Testis (tissue), 3 donors: ENCODE results near the gene ABHD2. TPM values are rescaled to one million over a fixed set of nuclear protein-coding genes. Genes with fewer than 3 reads are reported as not detected.
"Not testable (repeated sequence)": the region's sequence is repeated elsewhere in the genome, so short reads cannot be mapped to it uniquely, and the experiment has no call there.

ENCODE experiments used
- DNase-seq: peaks from one replicate; pipeline ENCODE4 v3.0.0-alpha.2; 2019
- H3K27ac ChIP-seq, 2 donors: fragments of 200-600 bp; sonication (generic); one replicate each; pipeline ENCODE4 v1.5.1; 2019
- H3K27me3 ChIP-seq: fragments of 200-600 bp; sonication (generic); one replicate; pipeline ENCODE4 v1.5.1; 2019
- H3K36me3 ChIP-seq: fragments of 200-600 bp; sonication (generic); one replicate; pipeline ENCODE4 v1.5.1; 2017; ENCODE audit warnings: low read depth; ENCODE audit errors: missing control alignments
- H3K4me1 ChIP-seq: fragments of 200-600 bp; sonication (generic); one replicate; pipeline ENCODE4 v1.5.1; 2019
- H3K4me3 ChIP-seq, 2 donors: fragments of 200-600 bp; sonication (generic); one replicate each; pipeline ENCODE4 v1.5.1; 2017 to 2019
- H3K9me3 ChIP-seq: fragments of 200-600 bp; sonication (generic); one replicate; pipeline ENCODE4 v1.5.1; 2017
- POLR2A ChIP-seq: fragments of 450-650 bp; IDR thresholded peaks from one replicate; pipeline ENCODE4 v1.6.1; 2017; ENCODE audit warnings: antibody characterized with exemption, mild to moderate bottlenecking, moderate library complexity
- WGBS, 2 donors: methylation state at CpG; one replicate each; pipeline ENCODE4 v1.1.5; 2018; 5-methylcytosine and 5-hydroxymethylcytosine counted together
- intact Hi-C: fragments of 100-400 bp; cut with DNase I; formaldehyde crosslinking; loops from one replicate; pipeline ENCODE4 v1.15.1; 2023; ENCODE audit warnings: low total_unique reads
- polyA plus RNA-seq: library from polyadenylated mRNA; stranded (reverse); fragments of 350-450 nt; fragmentation: Illumina TruSeq; extraction: RNeasy Lipid Tissue Mini Kit (QIAGEN cat#74804); gene quantifications from one replicate; pipeline ENCODE4 v1.2.3, GENCODE V29; 2014; ENCODE audit warnings: low read depth, low replicate concordance; ENCODE audit not compliant: insufficient read depth
- total RNA-seq, 2 donors: library from RNA; depleted of rRNA; stranded (reverse); fragments of >200 nt; gene quantifications; one replicate each; pipeline ENCODE4 v1.2.3, GENCODE V29; 2016
- TF ChIP-seq, protein P1 (sequence below), 3 experiments: fragments of 450-650 bp in 2 of 3; fragments of 200-600 bp in 1 of 3; sonication (generic) in 1 of 3; IDR thresholded peaks; one replicate each; pipeline ENCODE4 v1.5.1; 2016 to 2019; ENCODE audit warnings: antibody characterized with exemption in 3 of 3, mild to moderate bottlenecking in 2 of 3, moderate library complexity in 1 of 3

Gene ABHD2
- total and polyA plus RNA-seq, 3 donors from 2014 or later = 82.5 to 214 (median 109) TPM

DNA sequence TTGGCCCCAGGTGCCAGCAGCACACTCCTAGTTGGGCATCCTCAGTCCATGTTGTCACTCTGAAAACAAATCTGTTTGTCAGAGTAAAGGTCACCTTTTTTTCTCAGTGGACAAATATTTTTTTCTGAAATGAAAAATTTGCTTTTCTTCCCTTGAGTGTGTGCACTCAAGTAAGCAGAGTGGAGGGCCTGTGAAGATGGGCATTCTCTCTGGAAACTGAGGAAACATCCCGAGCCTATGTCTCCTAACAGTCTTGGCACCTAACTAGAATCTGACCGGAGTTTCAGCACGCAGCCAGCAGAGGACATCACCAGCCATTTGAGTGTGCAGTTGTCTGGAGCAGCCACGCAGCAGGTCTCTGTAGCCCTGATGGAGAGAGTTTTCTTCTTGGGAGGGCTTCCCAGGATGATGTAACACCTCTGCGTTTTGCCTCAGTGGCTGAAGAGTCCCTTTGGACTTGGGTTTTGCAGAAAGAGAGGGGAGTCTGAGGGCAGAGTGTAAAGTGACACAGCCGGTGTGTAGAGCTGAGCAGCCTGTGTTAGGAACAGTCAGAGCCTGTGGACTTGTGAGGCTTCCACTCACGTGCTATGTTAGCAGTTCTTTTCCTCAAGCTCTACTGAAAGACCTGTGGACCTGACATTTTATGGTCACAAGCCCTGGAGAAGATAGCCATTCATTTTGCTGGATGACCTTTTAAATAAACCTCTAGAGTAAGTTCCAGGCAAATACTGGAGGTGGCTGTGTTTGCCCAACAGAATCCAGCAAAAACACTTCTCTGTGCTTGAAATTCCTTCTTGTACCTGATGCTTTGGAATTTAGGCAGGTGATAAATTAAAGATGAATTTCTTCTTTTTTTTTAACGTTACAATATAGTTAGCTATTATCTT, 51.6 kb downstream of the ABHD2 start:
- no peaks in the 10 kb centered on the region for H3K27me3 ChIP-seq
- WGBS, 2 donors = 61 to 69% methylated on average over 8 of the region's 8 CpGs
- DNase-seq = peak; percentile 32
- peaks cover 26% of the 10 kb centered on the region for H3K4me1 ChIP-seq
- TF ChIP-seq POLR2A = no peak
- TF ChIP-seq, protein P1, sequence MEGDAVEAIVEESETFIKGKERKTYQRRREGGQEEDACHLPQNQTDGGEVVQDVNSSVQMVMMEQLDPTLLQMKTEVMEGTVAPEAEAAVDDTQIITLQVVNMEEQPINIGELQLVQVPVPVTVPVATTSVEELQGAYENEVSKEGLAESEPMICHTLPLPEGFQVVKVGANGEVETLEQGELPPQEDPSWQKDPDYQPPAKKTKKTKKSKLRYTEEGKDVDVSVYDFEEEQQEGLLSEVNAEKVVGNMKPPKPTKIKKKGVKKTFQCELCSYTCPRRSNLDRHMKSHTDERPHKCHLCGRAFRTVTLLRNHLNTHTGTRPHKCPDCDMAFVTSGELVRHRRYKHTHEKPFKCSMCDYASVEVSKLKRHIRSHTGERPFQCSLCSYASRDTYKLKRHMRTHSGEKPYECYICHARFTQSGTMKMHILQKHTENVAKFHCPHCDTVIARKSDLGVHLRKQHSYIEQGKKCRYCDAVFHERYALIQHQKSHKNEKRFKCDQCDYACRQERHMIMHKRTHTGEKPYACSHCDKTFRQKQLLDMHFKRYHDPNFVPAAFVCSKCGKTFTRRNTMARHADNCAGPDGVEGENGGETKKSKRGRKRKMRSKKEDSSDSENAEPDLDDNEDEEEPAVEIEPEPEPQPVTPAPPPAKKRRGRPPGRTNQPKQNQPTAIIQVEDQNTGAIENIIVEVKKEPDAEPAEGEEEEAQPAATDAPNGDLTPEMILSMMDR (IDR thresholded peaks at IDR 0.05) = no peak
- H3K36me3 ChIP-seq = no peaks in the 10 kb centered on the region
- H3K9me3 ChIP-seq = no peaks in the 10 kb centered on the region
- peak overlapping the region in 1 of 2 donors; percentile 25 for H3K27ac ChIP-seq
- no peak overlapping the region for H3K4me3 ChIP-seq
- intact Hi-C loops = no loop called here

- H3K4me3 ChIP-seq = no peak overlapping the region
- H3K36me3 ChIP-seq = no peaks in the 10 kb centered on the region
- DNase-seq = no peak
- H3K27me3 ChIP-seq = no peaks in the 10 kb centered on the region
- no peaks in the 10 kb centered on the region for H3K9me3 ChIP-seq
- H3K4me1 ChIP-seq = peaks cover 26% of the 10 kb centered on the region
- no peak overlapping the region for H3K27ac ChIP-seq
- WGBS, 2 donors = 75 to 81% methylated on average over 4 of the region's 4 CpGs
- TF ChIP-seq POLR2A = no peak
- TF ChIP-seq, protein P1 (IDR thresholded peaks at IDR 0.05) = no peak
- intact Hi-C loops = no loop called here
Measured at GRCh38 chr15:89140595-89140994, 52.3 kb downstream of the ABHD2 start.

GRCh38 chr15:89141159-89141558, 52.9 kb downstream of the ABHD2 start:
- peaks cover 26% of the 10 kb centered on the region for H3K4me1 ChIP-seq
- DNase-seq, H3K27me3 ChIP-seq, H3K27ac ChIP-seq, intact Hi-C loops, H3K4me3 ChIP-seq, H3K9me3 ChIP-seq, H3K36me3 ChIP-seq: not testable (repeated sequence)
- WGBS, 2 donors = 97 to 98% methylated on average over 10 of the region's 10 CpGs

DNA sequence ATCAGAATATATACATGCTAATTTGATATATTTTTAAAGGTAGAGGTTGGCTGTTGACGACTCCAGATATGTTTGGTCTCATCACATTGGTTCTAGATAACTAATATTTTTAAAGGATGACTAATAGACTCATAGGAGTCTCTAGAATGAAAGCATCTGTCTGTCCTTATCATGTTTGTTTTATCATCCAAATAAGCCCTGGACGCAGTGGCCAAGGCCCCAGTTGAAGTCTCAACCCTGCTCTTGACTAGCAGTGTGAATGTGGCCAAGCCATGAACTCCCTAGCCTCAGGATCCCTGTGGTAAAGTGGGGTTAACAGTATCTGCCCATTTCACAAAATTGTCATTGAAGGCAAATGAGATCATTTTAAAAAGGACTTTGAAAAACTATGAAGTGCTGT, 53.6 kb downstream of the ABHD2 start:
- Histone ChIP-seq H3K4me1 (peaks cover 20% of the 10 kb centered on the region), H3K27ac (no peak overlapping the region), H3K27me3 (no peaks in the 10 kb centered on the region), H3K36me3 (no peaks in the 10 kb centered on the region), H3K9me3 (no peaks in the 10 kb centered on the region), H3K4me3 (no peak overlapping the region)
- no peak for TF ChIP-seq POLR2A
- TF ChIP-seq, protein P1 (IDR thresholded peaks at IDR 0.05) = no peak
- DNase-seq = no peak
- WGBS, 2 donors = 66 to 75% methylated on average over 2 of the region's 2 CpGs
- intact Hi-C loops = no loop called here

DNA sequence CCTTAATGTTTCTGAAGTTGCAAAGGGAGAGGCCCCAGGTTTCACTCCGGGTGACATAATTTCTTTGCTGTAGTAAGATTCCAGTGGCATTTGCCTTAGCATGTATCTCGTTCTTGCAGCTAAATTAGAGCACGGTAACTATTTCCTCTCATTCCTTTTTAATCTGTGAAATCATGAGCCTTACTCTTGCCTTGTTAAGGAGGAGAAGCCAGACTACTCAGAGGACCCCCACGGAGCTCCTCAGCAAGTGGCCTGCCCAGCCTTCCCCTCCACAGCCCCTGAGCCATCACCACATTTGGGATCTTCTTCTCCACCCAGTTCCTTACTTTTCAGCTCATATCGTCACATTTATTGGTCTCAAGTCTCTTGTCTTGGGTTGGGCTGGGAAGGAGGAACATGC, 54.2 kb downstream of the ABHD2 start:
- H3K4me3 ChIP-seq = no peak overlapping the region
- no peak for TF ChIP-seq POLR2A
- TF ChIP-seq, protein P1 (IDR thresholded peaks at IDR 0.05) = no peak
- H3K27me3 ChIP-seq = no peaks in the 10 kb centered on the region
- H3K9me3 ChIP-seq = no peaks in the 10 kb centered on the region
- DNase-seq = no peak
- peaks cover 14% of the 10 kb centered on the region for H3K4me1 ChIP-seq
- intact Hi-C loops = no loop called here
- 64 to 70% methylated on average over 5 of the region's 5 CpGs for WGBS, 2 donors
- H3K36me3 ChIP-seq = no peaks in the 10 kb centered on the region
- H3K27ac ChIP-seq = no peak overlapping the region
